Non-pigmented ciliary epithelial cell (primary cell): ENCODE results near the gene RASL12.
"Not testable (repeated sequence)": the region's sequence is repeated elsewhere in the genome, so short reads cannot be mapped to it uniquely, and the experiment has no call there.

ENCODE experiments used
- DNase-seq: peaks from one replicate; pipeline ENCODE4 v3.0.0-alpha.2; 2010; ENCODE audit warnings: low read depth

RASL12 gene

GRCh38 chr15:65067645-65068402, at the start of gene RASL12:
TSS of gene RASL12 (minus strand) at chr15:65067991. CDS start at chr15:65067835, 156 bp downstream.
- DNase-seq: no peak

- DNase-seq: no peak
These were observed 47.8 kb upstream of the RASL12 start for GRCh38 chr15:65115542-65115941.

- no peak for DNase-seq
These were observed 47.3 kb upstream of the RASL12 start, which contains the start of gene UBAP1L for GRCh38 chr15:65115086-65115485. TSS of gene UBAP1L (minus strand) at chr15:65115200. CDS start at chr15:65106215, 8,985 bp downstream.

GRCh38 chr15:65110676-65111292, 43.0 kb upstream of the RASL12 start:
- DNase-seq: peak; percentile 55

- no peak for DNase-seq
These were observed 38.3 kb upstream of the RASL12 start for GRCh38 chr15:65106011-65106590.

GRCh38 chr15:65105038-65105437, 37.2 kb upstream of the RASL12 start:
- no peak for DNase-seq

GRCh38 chr15:65102912-65103311, 35.1 kb upstream of the RASL12 start:
- DNase-seq: no peak

- no peak for DNase-seq
These were observed 34.3 kb upstream of the RASL12 start for GRCh38 chr15:65101891-65102708.

GRCh38 chr15:65101411-65101890, 33.7 kb upstream of the RASL12 start:
- no peak for DNase-seq

GRCh38 chr15:65100442-65100841, 32.7 kb upstream of the RASL12 start:
- no peak for DNase-seq

- DNase-seq: not testable (repeated sequence)
These were observed 32.0 kb upstream of the RASL12 start for GRCh38 chr15:65099801-65100200.

- no peak for DNase-seq
These were observed 31.5 kb upstream of the RASL12 start for GRCh38 chr15:65099336-65099735.

GRCh38 chr15:65097651-65098263, 30.0 kb upstream of the RASL12 start:
- no peak for DNase-seq

GRCh38 chr15:65096481-65097385, 28.9 kb upstream of the RASL12 start:
- DNase-seq: no peak

GRCh38 chr15:65095747-65096104, 27.9 kb upstream of the RASL12 start:
- DNase-seq: no peak

GRCh38 chr15:65095011-65095746, 27.4 kb upstream of the RASL12 start:
- no peak for DNase-seq

GRCh38 chr15:65094294-65094995, 26.7 kb upstream of the RASL12 start:
- no peak for DNase-seq

GRCh38 chr15:65093793-65094170, 26.0 kb upstream of the RASL12 start:
- not testable (repeated sequence) for DNase-seq
